Measurements from ENCODE around the gene SRP72.

DNA sequence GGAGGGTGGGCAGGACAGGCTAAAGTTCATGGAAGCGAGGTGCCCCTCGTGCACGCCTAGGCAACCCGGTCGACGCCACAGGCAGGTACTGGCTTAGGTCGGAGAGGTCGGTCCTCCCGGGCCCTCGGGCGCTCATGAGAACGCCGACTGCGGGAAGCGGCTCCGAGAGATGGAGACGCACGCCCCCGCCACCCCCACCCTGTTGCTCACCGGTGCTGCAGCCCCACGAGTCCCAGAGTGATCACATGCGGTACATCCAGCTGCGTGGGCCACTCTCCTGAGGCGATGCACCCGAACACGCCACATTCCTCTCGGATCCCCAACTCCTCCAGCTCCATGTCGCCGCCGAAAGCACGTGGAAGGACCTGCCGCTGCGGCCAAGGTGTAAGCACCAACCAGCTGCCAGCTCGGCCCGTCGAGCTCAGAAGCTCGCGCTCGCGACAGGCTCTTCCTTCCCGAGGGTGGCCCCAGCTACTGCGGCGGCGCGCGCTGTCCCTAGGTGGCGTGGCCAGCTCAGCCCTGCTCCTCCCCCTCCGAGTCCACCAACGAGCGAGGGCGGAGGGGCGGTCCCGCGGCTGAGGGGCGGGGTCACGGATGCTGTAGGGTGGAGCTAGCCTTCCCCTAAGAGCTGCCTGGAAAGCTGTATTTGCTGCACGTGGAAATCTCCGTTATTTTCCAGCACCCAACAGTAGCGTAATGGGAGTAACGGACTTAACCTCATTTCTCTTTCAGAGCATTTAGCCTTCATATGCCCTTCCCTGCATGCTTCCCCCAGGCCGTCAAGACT is 32.1 kb upstream of the SRP72 start, which contains the start of gene PPAT:
- TF ChIP-seq, protein P1, sequence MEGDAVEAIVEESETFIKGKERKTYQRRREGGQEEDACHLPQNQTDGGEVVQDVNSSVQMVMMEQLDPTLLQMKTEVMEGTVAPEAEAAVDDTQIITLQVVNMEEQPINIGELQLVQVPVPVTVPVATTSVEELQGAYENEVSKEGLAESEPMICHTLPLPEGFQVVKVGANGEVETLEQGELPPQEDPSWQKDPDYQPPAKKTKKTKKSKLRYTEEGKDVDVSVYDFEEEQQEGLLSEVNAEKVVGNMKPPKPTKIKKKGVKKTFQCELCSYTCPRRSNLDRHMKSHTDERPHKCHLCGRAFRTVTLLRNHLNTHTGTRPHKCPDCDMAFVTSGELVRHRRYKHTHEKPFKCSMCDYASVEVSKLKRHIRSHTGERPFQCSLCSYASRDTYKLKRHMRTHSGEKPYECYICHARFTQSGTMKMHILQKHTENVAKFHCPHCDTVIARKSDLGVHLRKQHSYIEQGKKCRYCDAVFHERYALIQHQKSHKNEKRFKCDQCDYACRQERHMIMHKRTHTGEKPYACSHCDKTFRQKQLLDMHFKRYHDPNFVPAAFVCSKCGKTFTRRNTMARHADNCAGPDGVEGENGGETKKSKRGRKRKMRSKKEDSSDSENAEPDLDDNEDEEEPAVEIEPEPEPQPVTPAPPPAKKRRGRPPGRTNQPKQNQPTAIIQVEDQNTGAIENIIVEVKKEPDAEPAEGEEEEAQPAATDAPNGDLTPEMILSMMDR (IDR thresholded peaks at IDR 0.05; ENCODE audit: borderline replicate concordance, extremely low read depth, low read length, poor library complexity, severe bottlenecking), result peak; percentile 25
- no peak for TF ChIP-seq EZH2 (IDR thresholded peaks at IDR 0.05; ENCODE audit: borderline replicate concordance, low read depth, low read length, severe bottlenecking)
